ENCODE data around the gene XRCC5. TPM values are rescaled to one million over a fixed set of nuclear protein-coding genes. Genes with fewer than 3 reads are reported as not detected.

Gene XRCC5
- total RNA-seq, 3 donors from 2014 or later: 134 to 227 (median 188) TPM

- intact Hi-C loops (cut with DNase I; ENCODE audit: low total_unique reads): no loop called here
- no peak overlapping the region for H3K27ac ChIP-seq
- TF ChIP-seq POLR2AphosphoS5 (IDR thresholded peaks at IDR 0.05): no peak
- TF ChIP-seq POLR2A (IDR thresholded peaks at IDR 0.05): no peak
- no peak for TF ChIP-seq CTCF (IDR thresholded peaks at IDR 0.05)
- H3K27me3 ChIP-seq: no peaks in the 10 kb centered on the region
- H3K4me3 ChIP-seq: no peak overlapping the region
- no peak for DNase-seq (ENCODE audit: low spot score in 2 of 2)
- no peaks in the 10 kb centered on the region for H3K36me3 ChIP-seq
- no peaks in the 10 kb centered on the region for H3K9me3 ChIP-seq
- H3K4me1 ChIP-seq: no peaks in the 10 kb centered on the region
These were observed 22.8 kb upstream of the XRCC5 start for GRCh38 chr2:216086207-216086893.

GRCh38 chr2:216090369-216090786, 18.8 kb upstream of the XRCC5 start:
- H3K4me1 ChIP-seq: no peaks in the 10 kb centered on the region
- no peak for DNase-seq (ENCODE audit: low spot score in 2 of 2)
- no peak overlapping the region for H3K4me3 ChIP-seq
- H3K27ac ChIP-seq: no peak overlapping the region
- no peak for TF ChIP-seq POLR2A (IDR thresholded peaks at IDR 0.05)
- TF ChIP-seq CTCF (IDR thresholded peaks at IDR 0.05): no peak
- no peaks in the 10 kb centered on the region for H3K36me3 ChIP-seq
- H3K9me3 ChIP-seq: no peaks in the 10 kb centered on the region
- intact Hi-C loops (cut with DNase I; ENCODE audit: low total_unique reads): no loop called here
- no peaks in the 10 kb centered on the region for H3K27me3 ChIP-seq

GRCh38 chr2:216092646-216093045, 16.5 kb upstream of the XRCC5 start:
- no peak overlapping the region for H3K4me3 ChIP-seq
- H3K4me1 ChIP-seq: no peaks in the 10 kb centered on the region
- intact Hi-C loops (cut with DNase I; ENCODE audit: low total_unique reads): no loop called here
- no peak for DNase-seq (ENCODE audit: low spot score in 2 of 2)
- H3K27me3 ChIP-seq: no peaks in the 10 kb centered on the region
- H3K9me3 ChIP-seq: no peaks in the 10 kb centered on the region
- no peaks in the 10 kb centered on the region for H3K36me3 ChIP-seq
- H3K27ac ChIP-seq: no peak overlapping the region
- TF ChIP-seq POLR2A (IDR thresholded peaks at IDR 0.05): no peak
- TF ChIP-seq CTCF (IDR thresholded peaks at IDR 0.05): no peak
- TF ChIP-seq POLR2AphosphoS5 (IDR thresholded peaks at IDR 0.05): no peak

GRCh38 chr2:216094701-216095100, 14.4 kb upstream of the XRCC5 start:
- TF ChIP-seq POLR2A (IDR thresholded peaks at IDR 0.05) (no peak), POLR2AphosphoS5 (IDR thresholded peaks at IDR 0.05) (no peak), CTCF (IDR thresholded peaks at IDR 0.05) (no peak)
- Histone ChIP-seq H3K27ac (no peak overlapping the region), H3K36me3 (no peaks in the 10 kb centered on the region), H3K27me3 (no peaks in the 10 kb centered on the region), H3K4me1 (no peaks in the 10 kb centered on the region), H3K4me3 (no peak overlapping the region), H3K9me3 (no peaks in the 10 kb centered on the region)
- intact Hi-C loops (cut with DNase I; ENCODE audit: low total_unique reads): no loop called here
- no peak for DNase-seq (ENCODE audit: low spot score in 2 of 2)

- H3K4me3 ChIP-seq: no peak overlapping the region
- H3K27me3 ChIP-seq: no peaks in the 10 kb centered on the region
- TF ChIP-seq CTCF (IDR thresholded peaks at IDR 0.05) (no peak), POLR2AphosphoS5 (IDR thresholded peaks at IDR 0.05) (no peak), POLR2A (IDR thresholded peaks at IDR 0.05) (no peak)
- H3K27ac ChIP-seq: no peak overlapping the region
- no peaks in the 10 kb centered on the region for H3K36me3 ChIP-seq
- no peaks in the 10 kb centered on the region for H3K4me1 ChIP-seq
- intact Hi-C loops (cut with DNase I; ENCODE audit: low total_unique reads): no loop called here
- H3K9me3 ChIP-seq: no peaks in the 10 kb centered on the region
- no peak for DNase-seq (ENCODE audit: low spot score in 2 of 2)
These were observed 10.5 kb upstream of the XRCC5 start for GRCh38 chr2:216098421-216099334.
